ENCODE data around the gene RMRP. TPM values are rescaled to one million over a fixed set of nuclear protein-coding genes. Genes with fewer than 3 reads are reported as not detected.

Gene RMRP
- total and polyA plus RNA-seq, 2 experiments from 2014 or later = 6,299 TPM; not detected in 1

DNA sequence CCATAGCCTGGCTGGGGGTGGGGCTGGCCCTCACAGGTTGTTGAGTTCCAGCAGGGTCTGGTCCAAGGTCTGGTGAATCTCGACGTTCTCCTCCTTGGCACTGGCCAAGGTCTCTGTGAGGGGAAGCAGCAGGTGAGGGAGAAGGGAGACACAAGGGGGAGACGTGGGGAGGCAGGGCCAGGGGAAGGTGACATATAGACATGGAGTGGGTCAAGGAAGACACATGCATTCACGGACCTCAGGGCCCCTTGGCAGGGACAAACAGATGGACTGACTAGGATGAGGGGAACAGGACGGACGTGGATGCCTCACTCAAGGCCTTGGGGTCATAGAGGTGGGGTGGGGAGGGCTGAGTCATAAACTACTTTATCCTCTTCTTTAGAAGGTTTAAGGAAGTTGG lies 24.2 kb upstream of the RMRP start:
- Histone ChIP-seq H3K4me1 (ENCODE audit: low read depth) (peaks cover 15% of the 10 kb centered on the region), H3K36me3 (peaks cover 36% of the 10 kb centered on the region), H3K27ac (peak overlapping the region; percentile 31), H3K9me3 (ENCODE audit: low read depth) (no peaks in the 10 kb centered on the region), H3K4me3 (no peak overlapping the region), H3K27me3 (no peaks in the 10 kb centered on the region)
- no peak for TF ChIP-seq CTCF (IDR thresholded peaks at IDR 0.05; ENCODE audit: low read depth, low read length)
- peak in 1 of 2 donors; percentile 36 for DNase-seq (ENCODE audit: low read depth in 1 of 2, low spot score in 1 of 2)

GRCh38 chr9:35681341-35682002 lies 23.7 kb upstream of the RMRP start:
- Histone ChIP-seq H3K9me3 (ENCODE audit: low read depth) (no peaks in the 10 kb centered on the region), H3K4me1 (ENCODE audit: low read depth) (peaks cover 9% of the 10 kb centered on the region), H3K27ac (peak overlapping the region; percentile 31), H3K36me3 (peaks cover 36% of the 10 kb centered on the region), H3K4me3 (no peak overlapping the region), H3K27me3 (no peaks in the 10 kb centered on the region)
- TF ChIP-seq CTCF (IDR thresholded peaks at IDR 0.05; ENCODE audit: low read depth, low read length) = no peak
- DNase-seq (ENCODE audit: low read depth in 1 of 2, low spot score in 1 of 2) = peak; percentile 41 to 43

- Histone ChIP-seq H3K9me3 (ENCODE audit: low read depth) (no peaks in the 10 kb centered on the region), H3K4me1 (ENCODE audit: low read depth) (no peaks in the 10 kb centered on the region), H3K27ac (peak overlapping the region; percentile 31), H3K36me3 (peaks cover 33% of the 10 kb centered on the region), H3K4me3 (no peak overlapping the region), H3K27me3 (no peaks in the 10 kb centered on the region)
- peak in 1 of 2 donors; percentile 74 for DNase-seq (ENCODE audit: low read depth in 1 of 2, low spot score in 1 of 2)
- no peak for TF ChIP-seq CTCF (IDR thresholded peaks at IDR 0.05; ENCODE audit: low read depth, low read length)
Observed at GRCh38 chr9:35680331-35681105, 22.7 kb upstream of the RMRP start.

- H3K4me1 ChIP-seq (ENCODE audit: low read depth) = no peaks in the 10 kb centered on the region
- TF ChIP-seq CTCF (IDR thresholded peaks at IDR 0.05; ENCODE audit: low read depth, low read length) = no peak
- H3K4me3 ChIP-seq = no peak overlapping the region
- no peaks in the 10 kb centered on the region for H3K27me3 ChIP-seq
- H3K36me3 ChIP-seq = peaks cover 26% of the 10 kb centered on the region
- no peaks in the 10 kb centered on the region for H3K9me3 ChIP-seq (ENCODE audit: low read depth)
- peak overlapping the region; percentile 31 for H3K27ac ChIP-seq
- no peak for DNase-seq (ENCODE audit: low read depth in 1 of 2, low spot score in 1 of 2)
Observed at GRCh38 chr9:35679766-35680330, 22.0 kb upstream of the RMRP start.

GRCh38 chr9:35679091-35679490 lies 21.3 kb upstream of the RMRP start:
- TF ChIP-seq CTCF (IDR thresholded peaks at IDR 0.05; ENCODE audit: low read depth, low read length) = no peak
- no peak for DNase-seq (ENCODE audit: low read depth in 1 of 2, low spot score in 1 of 2)

More at GRCh38 chr9:35679091-35679490, 21.3 kb upstream of the RMRP start:
- Histone ChIP-seq H3K4me1 (ENCODE audit: low read depth) (no peaks in the 10 kb centered on the region), H3K4me3 (no peak overlapping the region), H3K27me3 (no peaks in the 10 kb centered on the region), H3K27ac (no peak overlapping the region), H3K36me3 (peaks cover 19% of the 10 kb centered on the region), H3K9me3 (ENCODE audit: low read depth) (no peaks in the 10 kb centered on the region)
